Fibroblast of mammary gland (primary cell): Measurements from ENCODE around the gene ANAPC1.
A peak's percentile ranks its signal among the peaks of the same experiment; 100 is the strongest.
"Not testable (repeated sequence)": the region's sequence is repeated elsewhere in the genome, so short reads cannot be mapped to it uniquely, and the experiment has no call there.

Experiments
- DNase-seq: peaks from one replicate; pipeline ENCODE4 v3.0.0-alpha.2; 2010; ENCODE audit warnings: low read depth
- H3K4me3 ChIP-seq: 2 replicates; pipeline ENCODE4 v1.5.1; 2011; ENCODE audit warnings: low read depth, mild to moderate bottlenecking, low read length, moderate library complexity; ENCODE audit not compliant: control insufficient read depth
- CTCF ChIP-seq: conservative IDR thresholded peaks from 2 replicates; pipeline ENCODE4 v1.5.1; 2011; ENCODE audit warnings: low read depth, low read length, inconsistent platforms; ENCODE audit not compliant: control insufficient read depth, insufficient read depth

Gene ANAPC1

GRCh38 chr2:111828217-111828766 is 55.7 kb downstream of the ANAPC1 start:
- not testable (repeated sequence) for H3K4me3 ChIP-seq, DNase-seq

- TF ChIP-seq CTCF: peak; percentile 1
- not testable (repeated sequence) for H3K4me3 ChIP-seq, DNase-seq
Observed at GRCh38 chr2:111812970-111813622, 70.9 kb downstream of the ANAPC1 start.

GRCh38 chr2:111790633-111791032 is 93.4 kb downstream of the ANAPC1 start:
- DNase-seq, H3K4me3 ChIP-seq: not testable (repeated sequence)

GRCh38 chr2:111784081-111784480 is 99.9 kb downstream of the ANAPC1 start:
- not testable (repeated sequence) for H3K4me3 ChIP-seq, DNase-seq

- DNase-seq: not testable (repeated sequence)
Observed at GRCh38 chr2:111782195-111782594, 101.8 kb downstream of the ANAPC1 start.

GRCh38 chr2:111781443-111782094 is 102.4 kb downstream of the ANAPC1 start:
- DNase-seq: not testable (repeated sequence)

More at GRCh38 chr2:111782195-111782594, 101.8 kb downstream of the ANAPC1 start:
- H3K4me3 ChIP-seq: not testable (repeated sequence)

GRCh38 chr2:111777155-111777554 is 106.8 kb downstream of the ANAPC1 start:
- DNase-seq: not testable (repeated sequence)

More at GRCh38 chr2:111781443-111782094, 102.4 kb downstream of the ANAPC1 start:
- H3K4me3 ChIP-seq: not testable (repeated sequence)

GRCh38 chr2:111776296-111776695 is 107.7 kb downstream of the ANAPC1 start:
- not testable (repeated sequence) for H3K4me3 ChIP-seq, DNase-seq

More at GRCh38 chr2:111777155-111777554, 106.8 kb downstream of the ANAPC1 start:
- H3K4me3 ChIP-seq: not testable (repeated sequence)

- not testable (repeated sequence) for H3K4me3 ChIP-seq, DNase-seq
Observed at GRCh38 chr2:111772180-111772579, 111.8 kb downstream of the ANAPC1 start.

GRCh38 chr2:111770916-111771658 is 112.9 kb downstream of the ANAPC1 start:
- H3K4me3 ChIP-seq, DNase-seq: not testable (repeated sequence)

GRCh38 chr2:111768266-111769190 is 115.5 kb downstream of the ANAPC1 start:
- H3K4me3 ChIP-seq, DNase-seq: not testable (repeated sequence)

- not testable (repeated sequence) for DNase-seq, H3K4me3 ChIP-seq
Observed at GRCh38 chr2:111767087-111767486, 116.9 kb downstream of the ANAPC1 start.

- H3K4me3 ChIP-seq, DNase-seq: not testable (repeated sequence)
Observed at GRCh38 chr2:111766295-111766694, 117.7 kb downstream of the ANAPC1 start.

- DNase-seq, H3K4me3 ChIP-seq: not testable (repeated sequence)
Observed at GRCh38 chr2:111764151-111764550, 119.8 kb downstream of the ANAPC1 start.

- not testable (repeated sequence) for DNase-seq, H3K4me3 ChIP-seq
Observed at GRCh38 chr2:111760697-111761284, 123.2 kb downstream of the ANAPC1 start.

GRCh38 chr2:111752533-111752932 is 131.5 kb downstream of the ANAPC1 start:
- DNase-seq, H3K4me3 ChIP-seq: not testable (repeated sequence)
